ENCODE results near the gene MECR.

The MECR gene

GRCh38 chr1:29166291-29166878 lies 64.3 kb downstream of the MECR start:
- no peak overlapping the region for H3K27ac ChIP-seq
- TF ChIP-seq CTCF (conservative IDR thresholded peaks at IDR 0.05) (no peak), ZFX (IDR thresholded peaks at IDR 0.05) (no peak)

GRCh38 chr1:29164588-29164987 lies 66.1 kb downstream of the MECR start:
- no peak overlapping the region for H3K27ac ChIP-seq
- TF ChIP-seq CTCF (conservative IDR thresholded peaks at IDR 0.05): no peak
- no peak for TF ChIP-seq ZFX (IDR thresholded peaks at IDR 0.05)

GRCh38 chr1:29162476-29163138 lies 68.1 kb downstream of the MECR start:
- no peak for TF ChIP-seq CTCF (conservative IDR thresholded peaks at IDR 0.05)
- no peak for TF ChIP-seq ZFX (IDR thresholded peaks at IDR 0.05)
- no peak overlapping the region for H3K27ac ChIP-seq

GRCh38 chr1:29162025-29162424 lies 68.7 kb downstream of the MECR start:
- no peak overlapping the region for H3K27ac ChIP-seq
- TF ChIP-seq CTCF (conservative IDR thresholded peaks at IDR 0.05) (no peak), ZFX (IDR thresholded peaks at IDR 0.05) (no peak)

GRCh38 chr1:29159773-29160172 lies 71.0 kb downstream of the MECR start:
- H3K27ac ChIP-seq: no peak overlapping the region
- TF ChIP-seq ZFX (IDR thresholded peaks at IDR 0.05) (no peak), CTCF (conservative IDR thresholded peaks at IDR 0.05) (no peak)

GRCh38 chr1:29157269-29157601 lies 73.5 kb downstream of the MECR start:
- H3K27ac ChIP-seq: no peak overlapping the region
- TF ChIP-seq ZFX (IDR thresholded peaks at IDR 0.05) (no peak), CTCF (conservative IDR thresholded peaks at IDR 0.05) (no peak)

- no peak for TF ChIP-seq CTCF (conservative IDR thresholded peaks at IDR 0.05)
- TF ChIP-seq ZFX (IDR thresholded peaks at IDR 0.05): no peak
- H3K27ac ChIP-seq: no peak overlapping the region
Observed at GRCh38 chr1:29156543-29157268, 74.0 kb downstream of the MECR start.

Data from C4-2B (cell line).